Liver (tissue), 9 donors: ENCODE results near the gene ABAT. TPM values are rescaled to one million over a fixed set of nuclear protein-coding genes. Genes with fewer than 3 reads are reported as not detected.
A peak's percentile ranks its signal among the peaks of the same experiment; 100 is the strongest.

Experiments used
- DNase-seq: peaks from one replicate; pipeline ENCODE4 v3.0.0-alpha.2; 2017; ENCODE audit warnings: low spot score
- H3K27ac ChIP-seq, 2 donors: one replicate each; pipeline ENCODE4 v1.7.0; 2013; ENCODE audit warnings: inconsistent platforms in 2 of 2, low read length in 2 of 2, control low read depth in 1 of 2, low read depth in 1 of 2, mild to moderate bottlenecking in 1 of 2
- H3K27me3 ChIP-seq, 4 donors: one replicate each; pipeline versions ENCODE4 v1.6.1 to v1.7.0; 2013; ENCODE audit warnings: low read length in 3 of 4, inconsistent platforms in 1 of 4, mild to moderate bottlenecking in 1 of 4, moderate library complexity in 1 of 4; ENCODE audit not compliant: control insufficient read depth in 4 of 4, insufficient read depth in 4 of 4
- H3K36me3 ChIP-seq, 4 donors: one replicate each; pipeline versions ENCODE4 v1.6.1 to v1.7.0; 2013; ENCODE audit warnings: low read length in 3 of 4, mild to moderate bottlenecking in 3 of 4, low read depth in 1 of 4, moderate library complexity in 1 of 4; ENCODE audit not compliant: control insufficient read depth in 4 of 4, insufficient read depth in 3 of 4
- H3K4me1 ChIP-seq, 4 donors: one replicate each; pipeline versions ENCODE4 v1.6.1 to v1.7.0; 2013; ENCODE audit warnings: low read length in 3 of 4, mild to moderate bottlenecking in 3 of 4, moderate library complexity in 1 of 4; ENCODE audit not compliant: control insufficient read depth in 4 of 4, insufficient read depth in 4 of 4
- H3K4me3 ChIP-seq, 3 donors: one replicate each; pipeline versions ENCODE4 v1.6.1 to v1.7.0; 2013; ENCODE audit warnings: low read length in 3 of 3, control low read depth in 1 of 3, low read depth in 1 of 3, mild to moderate bottlenecking in 1 of 3
- H3K9ac ChIP-seq, 2 donors: one replicate each; pipeline ENCODE4 v1.7.0; 2013; ENCODE audit warnings: low read length in 2 of 2, mild to moderate bottlenecking in 2 of 2, moderate library complexity in 2 of 2, control low read depth in 1 of 2, low read depth in 1 of 2
- H3K9me3 ChIP-seq, 4 donors: one replicate each; pipeline versions ENCODE4 v1.6.1 to v1.7.0; 2013; ENCODE audit warnings: low read length in 3 of 4; ENCODE audit not compliant: control insufficient read depth in 4 of 4
- FOXA1 ChIP-seq: IDR thresholded peaks from 2 replicates; pipeline ENCODE4 v1.6.1; 2016; ENCODE audit warnings: antibody characterized with exemption
- FOXA2 ChIP-seq: IDR thresholded peaks from 2 replicates; pipeline ENCODE4 v1.6.1; 2016; ENCODE audit warnings: antibody characterized with exemption
- GABPA ChIP-seq, 2 donors: IDR thresholded peaks in 1 of 2; conservative IDR thresholded peaks in 1 of 2; 2 replicates each; pipeline ENCODE4 v1.6.1; 2016; ENCODE audit warnings: antibody characterized with exemption in 2 of 2, mild to moderate bottlenecking in 1 of 2, moderate library complexity in 1 of 2
- HNF4A ChIP-seq, 2 donors: conservative IDR thresholded peaks; 2 replicates each; pipeline ENCODE4 v1.6.1; 2016; ENCODE audit warnings: antibody characterized with exemption in 2 of 2, mild to moderate bottlenecking in 2 of 2
- HNF4G ChIP-seq: IDR thresholded peaks from 2 replicates; pipeline ENCODE4 v1.6.1; 2016; ENCODE audit warnings: antibody characterized with exemption
- JUND ChIP-seq, 2 donors: IDR thresholded peaks; 2 replicates each; pipeline ENCODE4 v1.6.1; 2016; ENCODE audit warnings: antibody characterized with exemption in 2 of 2
- NR2F2 ChIP-seq: IDR thresholded peaks from 2 replicates; pipeline ENCODE4 v1.6.1; 2016; ENCODE audit warnings: antibody characterized with exemption
- RAD21 ChIP-seq, 2 donors: IDR thresholded peaks; 2 replicates each; pipeline ENCODE4 v1.6.1; 2016; ENCODE audit warnings: antibody characterized with exemption in 2 of 2, mild to moderate bottlenecking in 2 of 2
- RXRA ChIP-seq, 2 donors: IDR thresholded peaks; 2 replicates each; pipeline ENCODE4 v1.6.1; 2017 to 2018; ENCODE audit warnings: antibody characterized with exemption in 2 of 2, mild to moderate bottlenecking in 1 of 2
- SP1 ChIP-seq: IDR thresholded peaks from 2 replicates; pipeline ENCODE4 v1.6.1; 2018; ENCODE audit warnings: antibody characterized with exemption, mild to moderate bottlenecking
- TAF1 ChIP-seq: conservative IDR thresholded peaks from 2 replicates; pipeline ENCODE4 v1.6.1; 2016; ENCODE audit warnings: antibody characterized with exemption, mild to moderate bottlenecking
- YY1 ChIP-seq: IDR thresholded peaks from 2 replicates; pipeline ENCODE4 v1.6.1; 2016; ENCODE audit warnings: antibody characterized with exemption, mild to moderate bottlenecking
- WGBS: extraction: QIAGEN DNeasy Blood & Tissue Kit; methylation state at CpG from one replicate; pipeline ENCODE4 v1.1.7; 2013; 5-methylcytosine and 5-hydroxymethylcytosine counted together
- polyA plus RNA-seq, 2 donors: library from polyadenylated mRNA; stranded (reverse) in 1 of 2; unstranded in 1 of 2; fragments of 200-250 nt in 1 of 2; fragments of >200 nt in 1 of 2; fragmentation: Nextera tagmentation in 1 of 2; extraction: Ambion mirVana in 1 of 2; gene quantifications; one replicate each; pipeline versions ENCODE4 v1.2.1 to v1.2.3, GENCODE V29; 2013 to 2015
- total RNA-seq, 2 donors: library from RNA; depleted of rRNA; stranded (reverse); fragments of >200 nt; gene quantifications; one replicate each; pipeline ENCODE4 v1.2.3, GENCODE V29; 2014
- TF ChIP-seq, protein P1 (sequence below): IDR thresholded peaks from 2 replicates; pipeline ENCODE4 v1.6.1; 2016; ENCODE audit warnings: antibody characterized with exemption
- TF ChIP-seq, protein P2 (sequence below): IDR thresholded peaks from 2 replicates; pipeline ENCODE4 v1.6.1; 2016; ENCODE audit warnings: antibody characterized with exemption
- TF ChIP-seq, protein P3 (sequence below): IDR thresholded peaks from 2 replicates; pipeline ENCODE4 v1.6.1; 2016; ENCODE audit warnings: antibody characterized with exemption, mild to moderate bottlenecking
- donor health status: healthy.
- donor health status: healthy.
- donor health status: healthy.
- donor health status: healthy.
- donor health status: healthy.

The ABAT gene
- total and polyA plus RNA-seq, 4 donors = 52.4 to 205 (median 141) TPM

DNA sequence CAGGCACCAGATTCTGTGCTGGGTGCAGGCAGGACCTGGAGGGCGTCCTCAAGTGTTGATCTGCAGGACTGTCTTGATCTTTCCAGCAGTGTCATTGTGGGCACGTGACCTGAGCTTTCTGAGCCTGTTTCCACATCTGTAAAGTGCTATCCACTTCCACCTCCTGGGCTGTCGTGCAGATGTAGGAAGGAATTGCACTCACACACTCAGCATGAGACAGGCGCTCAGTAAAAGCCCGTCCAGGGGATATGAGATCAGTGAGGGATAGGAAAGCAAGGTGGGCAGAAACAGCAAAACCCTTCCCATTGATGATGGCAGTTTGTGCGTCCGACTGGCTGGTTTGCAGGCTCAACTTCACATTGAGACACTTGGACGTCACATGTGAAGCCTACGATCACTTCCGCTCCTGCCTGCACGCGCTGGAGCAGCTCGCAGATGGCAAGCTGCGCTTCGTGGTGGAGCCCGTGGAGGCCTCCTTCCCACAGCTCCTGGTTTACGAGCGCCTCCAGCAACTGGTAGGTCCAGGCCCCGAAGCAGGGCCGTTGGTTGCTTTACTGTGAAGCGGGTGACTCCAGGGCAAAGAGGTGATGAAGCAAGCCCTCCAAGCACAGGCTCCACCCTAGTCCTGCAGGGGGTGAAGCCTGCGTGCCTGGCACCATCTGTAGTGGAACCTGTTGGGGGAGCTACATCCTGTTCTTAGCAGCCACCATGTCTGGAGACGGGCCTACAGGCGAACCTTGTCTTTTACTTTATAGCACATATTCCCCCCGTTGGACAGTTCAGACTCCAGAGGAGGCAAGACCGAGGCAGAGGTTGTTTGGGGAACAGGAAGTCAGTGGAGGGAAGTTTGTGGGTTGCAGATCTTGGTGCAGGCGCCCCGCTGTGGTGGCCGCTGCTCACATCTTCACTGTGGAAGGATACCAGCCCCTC, 29.9 kb upstream of the ABAT start:
- peak overlapping the region in 1 of 2 donors; percentile 37 for H3K27ac ChIP-seq

DNA sequence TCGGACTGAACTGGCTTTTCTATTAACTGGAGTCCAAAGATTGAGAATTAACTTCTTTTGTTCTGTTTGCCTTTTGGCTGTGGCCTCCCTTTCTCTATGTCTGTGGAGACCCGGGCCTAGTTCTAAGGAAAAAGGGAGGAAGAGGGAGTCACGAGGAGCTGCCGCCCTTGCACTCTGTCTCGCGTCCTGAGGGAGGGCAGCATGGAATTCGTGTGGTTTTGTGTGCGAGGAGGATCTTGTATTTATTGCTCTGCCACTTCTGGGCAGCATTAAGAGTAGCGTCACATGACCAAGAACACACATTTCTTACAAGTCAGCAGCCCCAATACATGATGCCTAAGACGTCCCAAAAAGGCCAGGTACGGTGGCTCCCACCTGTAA, 29.3 kb upstream of the ABAT start:
- H3K4me3 ChIP-seq = no peak overlapping the region
- H3K36me3 ChIP-seq = peaks cover 24 to 76% (median 50%) of the 10 kb centered on the region in 4 donors
- H3K9ac ChIP-seq = no peak overlapping the region
- no peak for DNase-seq
- no peak overlapping the region for H3K27ac ChIP-seq
- 69% methylated on average over 11 of the region's 11 CpGs for WGBS
- H3K9me3 ChIP-seq = no peaks in the 10 kb centered on the region
- no peaks in the 10 kb centered on the region for H3K4me1 ChIP-seq
- H3K27me3 ChIP-seq = no peaks in the 10 kb centered on the region
- TF ChIP-seq GABPA (IDR thresholded peaks at IDR 0.05 in 1 of 2, conservative IDR thresholded peaks at IDR 0.05 in 1 of 2) (no peak), FOXA1 (no peak), RAD21 (IDR thresholded peaks at IDR 0.05) (no peak), HNF4A (conservative IDR thresholded peaks at IDR 0.05) (no peak), YY1 (no peak), FOXA2 (no peak), RXRA (IDR thresholded peaks at IDR 0.05) (no peak), HNF4G (no peak), SP1 (no peak), TAF1 (no peak), NR2F2 (no peak), JUND (IDR thresholded peaks at IDR 0.05) (no peak)
- TF ChIP-seq, protein P1, sequence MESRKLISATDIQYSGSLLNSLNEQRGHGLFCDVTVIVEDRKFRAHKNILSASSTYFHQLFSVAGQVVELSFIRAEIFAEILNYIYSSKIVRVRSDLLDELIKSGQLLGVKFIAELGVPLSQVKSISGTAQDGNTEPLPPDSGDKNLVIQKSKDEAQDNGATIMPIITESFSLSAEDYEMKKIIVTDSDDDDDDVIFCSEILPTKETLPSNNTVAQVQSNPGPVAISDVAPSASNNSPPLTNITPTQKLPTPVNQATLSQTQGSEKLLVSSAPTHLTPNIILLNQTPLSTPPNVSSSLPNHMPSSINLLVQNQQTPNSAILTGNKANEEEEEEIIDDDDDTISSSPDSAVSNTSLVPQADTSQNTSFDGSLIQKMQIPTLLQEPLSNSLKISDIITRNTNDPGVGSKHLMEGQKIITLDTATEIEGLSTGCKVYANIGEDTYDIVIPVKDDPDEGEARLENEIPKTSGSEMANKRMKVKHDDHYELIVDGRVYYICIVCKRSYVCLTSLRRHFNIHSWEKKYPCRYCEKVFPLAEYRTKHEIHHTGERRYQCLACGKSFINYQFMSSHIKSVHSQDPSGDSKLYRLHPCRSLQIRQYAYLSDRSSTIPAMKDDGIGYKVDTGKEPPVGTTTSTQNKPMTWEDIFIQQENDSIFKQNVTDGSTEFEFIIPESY = no peak
- TF ChIP-seq, protein P2, sequence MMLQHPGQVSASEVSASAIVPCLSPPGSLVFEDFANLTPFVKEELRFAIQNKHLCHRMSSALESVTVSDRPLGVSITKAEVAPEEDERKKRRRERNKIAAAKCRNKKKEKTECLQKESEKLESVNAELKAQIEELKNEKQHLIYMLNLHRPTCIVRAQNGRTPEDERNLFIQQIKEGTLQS = no peak
- TF ChIP-seq, protein P3, sequence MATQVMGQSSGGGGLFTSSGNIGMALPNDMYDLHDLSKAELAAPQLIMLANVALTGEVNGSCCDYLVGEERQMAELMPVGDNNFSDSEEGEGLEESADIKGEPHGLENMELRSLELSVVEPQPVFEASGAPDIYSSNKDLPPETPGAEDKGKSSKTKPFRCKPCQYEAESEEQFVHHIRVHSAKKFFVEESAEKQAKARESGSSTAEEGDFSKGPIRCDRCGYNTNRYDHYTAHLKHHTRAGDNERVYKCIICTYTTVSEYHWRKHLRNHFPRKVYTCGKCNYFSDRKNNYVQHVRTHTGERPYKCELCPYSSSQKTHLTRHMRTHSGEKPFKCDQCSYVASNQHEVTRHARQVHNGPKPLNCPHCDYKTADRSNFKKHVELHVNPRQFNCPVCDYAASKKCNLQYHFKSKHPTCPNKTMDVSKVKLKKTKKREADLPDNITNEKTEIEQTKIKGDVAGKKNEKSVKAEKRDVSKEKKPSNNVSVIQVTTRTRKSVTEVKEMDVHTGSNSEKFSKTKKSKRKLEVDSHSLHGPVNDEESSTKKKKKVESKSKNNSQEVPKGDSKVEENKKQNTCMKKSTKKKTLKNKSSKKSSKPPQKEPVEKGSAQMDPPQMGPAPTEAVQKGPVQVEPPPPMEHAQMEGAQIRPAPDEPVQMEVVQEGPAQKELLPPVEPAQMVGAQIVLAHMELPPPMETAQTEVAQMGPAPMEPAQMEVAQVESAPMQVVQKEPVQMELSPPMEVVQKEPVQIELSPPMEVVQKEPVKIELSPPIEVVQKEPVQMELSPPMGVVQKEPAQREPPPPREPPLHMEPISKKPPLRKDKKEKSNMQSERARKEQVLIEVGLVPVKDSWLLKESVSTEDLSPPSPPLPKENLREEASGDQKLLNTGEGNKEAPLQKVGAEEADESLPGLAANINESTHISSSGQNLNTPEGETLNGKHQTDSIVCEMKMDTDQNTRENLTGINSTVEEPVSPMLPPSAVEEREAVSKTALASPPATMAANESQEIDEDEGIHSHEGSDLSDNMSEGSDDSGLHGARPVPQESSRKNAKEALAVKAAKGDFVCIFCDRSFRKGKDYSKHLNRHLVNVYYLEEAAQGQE = no peak

More for the DNA sequence above, 29.9 kb upstream of the ABAT start:
- H3K4me1 ChIP-seq = no peaks in the 10 kb centered on the region
- no peaks in the 10 kb centered on the region for H3K27me3 ChIP-seq
- H3K4me3 ChIP-seq = no peak overlapping the region
- no peak overlapping the region for H3K9ac ChIP-seq
- H3K9me3 ChIP-seq = no peaks in the 10 kb centered on the region
- peaks cover 26 to 82% (median 52%) of the 10 kb centered on the region in 4 donors for H3K36me3 ChIP-seq
- no peak for DNase-seq
- 81% methylated on average over 29 of the region's 29 CpGs for WGBS
- TF ChIP-seq GABPA (IDR thresholded peaks at IDR 0.05 in 1 of 2, conservative IDR thresholded peaks at IDR 0.05 in 1 of 2) (no peak), FOXA1 (no peak), HNF4A (conservative IDR thresholded peaks at IDR 0.05) (no peak), FOXA2 (no peak), TAF1 (no peak), SP1 (no peak)
- TF ChIP-seq, protein P3 = no peak
- TF ChIP-seq, protein P1 = no peak
